Stimulated activated CD8-positive, alpha-beta memory T cell treated with anti-CD3 and anti-CD28 coated beads, Interleukin-7, amount 100 ng/mL, for 4 hours (primary cell): ENCODE data around the gene ACOT12.
A peak's percentile ranks its signal among the peaks of the same experiment; 100 is the strongest.
"Not testable (repeated sequence)": the region's sequence is repeated elsewhere in the genome, so short reads cannot be mapped to it uniquely, and the experiment has no call there.

Source experiments
- DNase-seq, 2 donors: peaks; one replicate each; pipeline ENCODE4 v3.0.0-alpha.2; 2020; ENCODE audit warnings: low read depth in 2 of 2

ACOT12 gene

GRCh38 chr5:81338213-81338612, 55.7 kb downstream of the ACOT12 start:
- not testable (repeated sequence) for DNase-seq

- DNase-seq, result no peak
These were observed 56.1 kb downstream of the ACOT12 start for GRCh38 chr5:81337803-81338202.

- DNase-seq, result no peak
These were observed 57.4 kb downstream of the ACOT12 start for GRCh38 chr5:81336556-81336955.

GRCh38 chr5:81335946-81336345, 58.0 kb downstream of the ACOT12 start:
- no peak for DNase-seq

- DNase-seq, result no peak
These were observed 59.5 kb downstream of the ACOT12 start for GRCh38 chr5:81334304-81335061.

- no peak for DNase-seq
These were observed 67.4 kb downstream of the ACOT12 start for GRCh38 chr5:81326554-81326953.

GRCh38 chr5:81317536-81317935, 76.4 kb downstream of the ACOT12 start:
- DNase-seq, result no peak

- DNase-seq, result no peak
These were observed 77.4 kb downstream of the ACOT12 start for GRCh38 chr5:81316571-81316970.

GRCh38 chr5:81315830-81316229, 78.1 kb downstream of the ACOT12 start:
- DNase-seq, result no peak

GRCh38 chr5:81315336-81315735, 78.6 kb downstream of the ACOT12 start:
- no peak for DNase-seq

- no peak for DNase-seq
These were observed 79.4 kb downstream of the ACOT12 start for GRCh38 chr5:81314581-81314980.

GRCh38 chr5:81313686-81314085, 80.2 kb downstream of the ACOT12 start:
- DNase-seq, result no peak

- DNase-seq, result no peak
These were observed 80.7 kb downstream of the ACOT12 start for GRCh38 chr5:81313278-81313677.

GRCh38 chr5:81310402-81311063, 83.4 kb downstream of the ACOT12 start:
- no peak for DNase-seq

- DNase-seq, result no peak
These were observed 85.1 kb downstream of the ACOT12 start for GRCh38 chr5:81308836-81309235.

- no peak for DNase-seq
These were observed 88.1 kb downstream of the ACOT12 start for GRCh38 chr5:81305785-81306184.

GRCh38 chr5:81303563-81303962, 90.4 kb downstream of the ACOT12 start:
- no peak for DNase-seq

- DNase-seq, result no peak
These were observed 91.3 kb downstream of the ACOT12 start for GRCh38 chr5:81302596-81302995.

- peak; percentile 88 to 89 for DNase-seq
These were observed 92.5 kb downstream of the ACOT12 start, which contains the start of gene ZCCHC9 for GRCh38 chr5:81301271-81302015. Gene ZCCHC9, plus strand, starts transcription at chr5:81301587. Its CDS starts 3,171 bp downstream, at chr5:81304758.

- DNase-seq, result no peak
These were observed 93.0 kb downstream of the ACOT12 start for GRCh38 chr5:81300921-81301270.

GRCh38 chr5:81297531-81297930, 96.4 kb downstream of the ACOT12 start:
- DNase-seq, result no peak

- DNase-seq, result not testable (repeated sequence)
These were observed 99.9 kb downstream of the ACOT12 start for GRCh38 chr5:81294021-81294420.

GRCh38 chr5:81292130-81292529, 101.8 kb downstream of the ACOT12 start:
- DNase-seq, result no peak
